COLO829 (cell line): ENCODE measurements around the gene POU5F1.
A peak's percentile ranks its signal among the peaks of the same experiment; 100 is the strongest.
"Not testable (repeated sequence)": the region's sequence is repeated elsewhere in the genome, so short reads cannot be mapped to it uniquely, and the experiment has no call there.

Experiments
- DNase-seq: peaks from one replicate; pipeline ENCODE4 v3.0.0; 2012; ENCODE audit warnings: low spot score

POU5F1 gene

GRCh38 chr6:31165986-31166385 lies 4.5 kb downstream of the POU5F1 start:
- DNase-seq: no peak

DNA sequence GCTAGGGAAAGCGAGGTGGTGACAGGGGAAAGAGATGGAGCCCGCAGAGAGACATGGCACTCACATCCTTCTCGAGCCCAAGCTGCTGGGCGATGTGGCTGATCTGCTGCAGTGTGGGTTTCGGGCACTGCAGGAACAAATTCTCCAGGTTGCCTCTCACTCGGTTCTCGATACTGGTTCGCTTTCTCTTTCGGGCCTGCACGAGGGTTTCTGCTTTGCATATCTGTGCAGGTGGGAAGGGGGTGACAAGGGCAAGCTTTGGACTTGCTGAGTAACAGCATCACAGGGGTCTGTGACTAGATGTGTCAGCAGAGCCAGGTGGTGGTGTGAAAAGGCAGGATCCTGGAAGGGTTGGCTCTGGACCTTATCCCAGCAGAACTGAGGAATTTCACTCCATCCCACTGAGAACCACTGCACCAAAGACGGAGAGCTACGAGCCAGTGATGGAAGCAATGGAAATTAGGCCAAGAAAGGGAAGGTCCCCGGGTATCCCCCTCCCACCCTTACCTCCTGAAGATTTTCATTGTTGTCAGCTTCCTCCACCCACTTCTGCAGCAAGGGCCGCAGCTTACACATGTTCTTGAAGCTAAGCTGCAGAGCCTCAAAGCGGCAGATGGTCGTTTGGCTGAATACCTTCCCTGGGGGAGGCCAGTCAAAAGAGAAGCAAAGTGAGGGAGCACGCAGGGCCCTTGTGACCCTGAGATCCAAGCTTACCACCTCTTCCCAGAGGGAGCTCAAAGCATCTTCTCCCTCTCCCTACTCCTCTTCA lies 5.2 kb downstream of the POU5F1 start:
- not testable (repeated sequence) for DNase-seq

GRCh38 chr6:31164475-31165063 lies 5.9 kb downstream of the POU5F1 start:
- not testable (repeated sequence) for DNase-seq

DNA sequence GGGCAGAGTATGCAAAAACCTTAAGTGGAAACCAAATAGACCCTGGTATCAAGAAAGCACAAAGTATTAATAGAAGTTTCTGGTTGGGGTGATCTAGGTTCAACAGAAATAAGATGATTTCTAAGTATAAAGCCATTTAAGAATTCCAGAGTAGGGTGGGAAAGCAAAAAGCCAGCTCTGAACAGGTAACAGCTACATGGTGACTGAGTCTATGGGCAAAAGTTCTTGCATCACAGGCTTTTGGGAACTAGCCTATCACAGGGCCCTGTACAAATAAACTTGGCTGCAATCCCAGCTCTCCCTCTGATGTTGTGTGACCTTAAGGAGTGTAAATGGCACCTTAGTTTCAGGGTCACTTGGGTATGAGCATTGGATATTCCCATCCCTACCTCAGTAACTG lies 6.6 kb downstream of the POU5F1 start:
- no peak for DNase-seq

GRCh38 chr6:31162463-31163165 lies 7.9 kb downstream of the POU5F1 start:
- DNase-seq: no peak

DNA sequence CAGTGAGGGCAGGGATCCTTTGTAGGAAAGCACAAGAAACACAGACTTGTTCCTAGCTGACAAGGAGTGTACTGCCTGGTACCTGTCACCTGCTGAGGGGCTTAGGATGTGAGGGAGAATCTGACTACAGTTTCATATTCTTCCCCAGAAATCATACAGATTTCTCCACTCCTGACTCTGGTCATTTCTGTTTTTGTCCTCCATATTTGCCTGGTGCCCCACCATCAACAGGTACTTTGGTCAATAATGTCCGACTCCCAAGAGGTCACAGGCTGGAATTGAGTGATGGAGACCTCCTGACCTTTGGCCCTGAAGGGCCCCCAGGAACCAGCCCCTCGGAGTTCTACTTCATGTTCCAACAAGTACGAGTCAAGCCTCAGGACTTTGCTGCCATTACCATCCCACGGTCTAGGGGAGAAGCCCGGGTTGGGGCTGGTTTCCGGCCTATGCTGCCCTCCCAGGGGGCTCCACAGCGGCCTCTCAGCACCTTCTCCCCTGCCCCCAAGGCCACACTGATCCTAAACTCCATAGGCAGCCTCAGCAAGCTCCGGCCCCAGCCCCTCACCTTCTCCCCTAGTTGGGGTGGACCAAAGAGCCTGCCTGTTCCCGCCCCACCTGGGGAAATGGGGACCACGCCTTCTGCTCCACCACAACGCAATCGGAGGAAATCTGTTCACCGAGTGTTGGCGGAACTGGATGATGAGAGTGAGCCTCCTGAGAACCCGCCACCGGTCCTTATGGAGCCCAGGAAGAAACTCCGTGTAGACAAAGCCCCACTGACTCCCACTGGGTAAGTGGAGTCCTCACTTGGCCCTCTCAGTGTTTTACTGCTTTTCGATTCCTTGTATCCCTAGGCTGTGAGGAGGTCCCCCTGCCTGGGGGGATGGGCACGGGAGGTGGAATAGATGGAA lies 9.0 kb downstream of the POU5F1 start:
- DNase-seq: no peak

DNA sequence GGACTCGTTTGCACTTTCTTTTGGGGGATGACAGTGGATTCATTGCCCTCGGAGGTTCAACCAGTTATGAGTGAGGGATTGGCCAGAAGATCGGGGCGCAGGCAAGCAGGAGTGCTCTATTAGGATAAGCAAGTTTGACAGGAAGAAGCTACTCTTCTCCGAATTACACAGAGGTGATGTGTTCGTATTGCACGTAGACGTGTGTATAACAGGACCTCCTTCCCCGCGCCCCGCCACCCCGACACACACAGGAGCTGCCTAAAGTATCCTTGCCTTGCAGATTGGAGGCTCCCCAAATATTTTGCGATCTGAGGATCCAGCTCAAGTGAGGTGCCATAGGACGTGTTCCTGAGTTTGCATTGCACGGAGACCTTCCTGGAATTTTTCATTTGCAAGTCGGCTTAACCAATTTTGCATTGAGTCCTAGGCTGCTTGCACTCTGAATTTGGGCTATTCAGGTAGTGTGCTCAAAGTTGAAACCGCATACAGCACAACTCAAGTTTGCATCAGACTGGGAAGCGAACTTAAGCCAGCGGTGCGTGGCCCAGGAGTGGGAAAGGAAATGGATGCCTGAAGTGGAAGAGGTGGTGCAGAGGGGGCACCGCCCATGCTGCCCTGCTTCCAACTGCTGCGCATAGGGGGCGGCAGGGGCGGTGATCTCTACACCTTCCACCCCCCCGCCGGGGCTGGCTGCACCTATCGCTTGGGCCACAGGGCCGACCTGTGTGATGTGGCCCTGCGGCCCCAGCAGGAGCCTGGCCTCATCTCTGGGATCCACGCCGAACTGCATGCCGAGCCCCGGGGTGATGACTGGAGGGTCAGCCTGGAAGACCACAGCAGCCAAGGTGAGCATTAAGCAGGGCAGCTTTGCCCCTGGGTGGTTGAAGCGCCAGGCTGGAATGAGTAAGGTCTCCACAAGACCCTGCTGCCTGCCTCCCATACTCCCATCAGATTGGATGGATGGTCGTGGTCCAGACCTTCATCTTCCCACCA lies 11.3 kb downstream of the POU5F1 start:
- DNase-seq: peak; percentile 17

GRCh38 chr6:31158140-31158862 lies 12.2 kb downstream of the POU5F1 start, which contains the start of gene TCF19:
TCF19 (plus strand) TSS chr6:31158589; CDS start chr6:31159470, 881 bp downstream.
- peak; percentile 100 for DNase-seq

GRCh38 chr6:31157513-31158139 lies 12.9 kb downstream of the POU5F1 start, which contains the start of gene CCHCR1:
CCHCR1 (minus strand) TSS chr6:31157802; CDS start chr6:31157600, 202 bp downstream.
- DNase-seq: no peak

GRCh38 chr6:31156641-31157040 lies 13.8 kb downstream of the POU5F1 start:
- no peak for DNase-seq

DNA sequence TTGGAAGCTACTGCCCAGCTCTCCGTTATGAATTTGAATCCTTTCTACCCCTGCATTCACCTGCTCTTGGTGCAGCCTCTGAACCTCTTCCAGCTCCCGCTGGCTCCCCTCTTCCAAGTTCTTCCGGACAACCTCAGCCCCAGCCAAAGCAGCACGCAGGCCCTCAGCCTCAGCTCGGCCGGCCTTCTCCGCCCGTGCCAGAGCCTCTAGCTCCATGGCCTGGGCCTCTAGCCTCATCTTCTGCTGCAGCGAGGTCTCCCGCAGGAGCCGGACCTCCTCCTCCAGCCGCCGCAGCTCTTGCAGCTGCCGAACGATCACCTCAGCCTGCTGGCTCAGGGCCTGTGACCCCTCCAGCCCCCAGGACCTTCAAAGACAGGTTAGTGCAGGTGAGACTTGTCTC lies 16.0 kb downstream of the POU5F1 start:
- no peak for DNase-seq

DNA sequence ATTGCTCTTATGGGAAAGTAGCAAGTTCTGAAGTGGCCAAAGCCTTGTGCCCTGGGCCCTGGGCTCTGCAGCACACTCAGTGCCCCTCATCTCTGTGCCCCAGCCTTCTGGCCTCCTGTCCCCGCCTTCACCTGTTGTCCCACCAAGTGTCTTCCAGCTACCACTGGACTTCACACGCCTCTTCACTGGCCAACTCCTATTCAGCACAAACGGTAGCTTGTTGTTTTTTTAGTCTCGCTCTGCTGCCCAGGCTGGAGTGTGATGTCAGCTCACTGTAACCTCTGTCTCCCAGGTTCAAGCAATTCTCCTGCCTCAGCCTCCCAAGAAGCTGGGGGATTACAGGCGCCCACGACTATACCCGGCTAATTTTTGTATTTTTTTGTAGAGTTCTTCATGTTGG lies 17.7 kb downstream of the POU5F1 start:
- no peak for DNase-seq

- no peak for DNase-seq
Observed at GRCh38 chr6:31149827-31150447, 20.5 kb downstream of the POU5F1 start.

- no peak for DNase-seq
Observed at GRCh38 chr6:31145386-31145785, 25.1 kb downstream of the POU5F1 start.

DNA sequence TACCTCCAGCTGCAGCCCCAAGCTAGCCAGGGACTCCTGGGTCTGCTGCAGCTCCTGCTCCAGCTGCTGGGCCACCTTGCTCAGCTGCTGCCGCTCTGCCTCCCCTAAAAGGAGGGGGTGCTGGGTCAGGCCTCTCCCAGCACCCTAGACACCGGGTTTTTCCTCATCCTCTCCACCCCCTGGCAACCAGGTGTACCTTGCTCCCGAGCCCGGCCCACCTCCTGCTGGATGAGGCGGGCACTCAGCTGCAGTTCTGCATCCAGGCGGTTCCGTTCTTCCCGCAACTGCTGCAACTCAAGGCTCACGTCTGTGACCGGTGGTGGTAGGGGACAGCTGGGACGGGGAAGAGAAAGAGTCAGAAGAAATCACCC lies 25.5 kb downstream of the POU5F1 start:
- DNase-seq: no peak

- no peak for DNase-seq
Observed at GRCh38 chr6:31144296-31144969, 26.0 kb downstream of the POU5F1 start.

GRCh38 chr6:31143148-31143547 lies 27.3 kb downstream of the POU5F1 start:
- DNase-seq: no peak

GRCh38 chr6:31142361-31142761 lies 28.1 kb downstream of the POU5F1 start:
- DNase-seq: peak; percentile 84
